Lung microvascular endothelial cell (primary cell): Measurements from ENCODE around the gene PRRT4. TPM values are rescaled to one million over a fixed set of nuclear protein-coding genes. Genes with fewer than 3 reads are reported as not detected.

Experiments
- total RNA-seq: library from RNA; depleted of rRNA; stranded (reverse); fragments of >200 nt; gene quantifications from 2 replicates; pipeline ENCODE4 v1.2.1, GENCODE V29; 2014

Gene PRRT4
- total RNA-seq, 1 donor from 2014 or later = not detected

Other genes with a start within 250 kb of the PRRT4 start
- gene LEP, start 120.4 kb downstream of the PRRT4 start, total RNA-seq = not detected in 2 replicates
- 4.1 and 4.6 TPM in 2 replicates for gene RBM28, start 17.8 kb downstream of the PRRT4 start, total RNA-seq
- gene IMPDH1, start 48.3 kb upstream of the PRRT4 start, total RNA-seq = 32.7 and 42.5 TPM in 2 replicates
- 6.8 and 8.9 TPM in 2 replicates for gene HILPDA, start 94.2 kb upstream of the PRRT4 start, total RNA-seq
- 15.3 and 18.5 TPM in 2 replicates for gene METTL2B, start 115.1 kb upstream of the PRRT4 start, total RNA-seq